IPS-11a (cell line): Measurements from ENCODE around the gene PRKG1.

Experiments
- H3K4me3 ChIP-seq: one replicate; pipeline ENCODE4 v1.5.1; 2013; ENCODE audit warnings: low read depth, low read length, control low read depth

PRKG1 gene

GRCh38 chr10:52318822-52319464 is 1244.7 kb downstream of the PRKG1 start:
- H3K4me3 ChIP-seq, result no peak overlapping the region

DNA sequence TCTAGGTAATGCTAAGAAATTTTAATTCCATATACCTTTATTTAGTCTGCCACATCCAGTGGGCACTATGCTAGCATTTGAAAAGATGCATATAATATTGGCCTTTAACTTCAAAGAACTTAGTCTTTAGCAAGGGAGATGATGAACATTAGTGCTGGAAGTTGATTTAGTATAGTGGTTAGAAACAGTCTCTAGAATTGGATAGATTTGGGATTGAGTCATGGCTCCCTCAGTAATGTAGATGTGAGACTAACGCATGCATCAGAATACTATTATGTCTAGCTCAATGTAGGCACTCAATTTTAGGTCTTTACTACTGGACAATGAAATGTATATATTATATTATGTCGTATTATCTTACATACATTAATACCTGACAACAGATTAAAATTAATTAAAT is 1245.6 kb downstream of the PRKG1 start:
- H3K4me3 ChIP-seq, result no peak overlapping the region

- H3K4me3 ChIP-seq, result no peak overlapping the region
These were observed 1248.0 kb downstream of the PRKG1 start for GRCh38 chr10:52322323-52322722.

- H3K4me3 ChIP-seq, result no peak overlapping the region
These were observed 1248.6 kb downstream of the PRKG1 start for GRCh38 chr10:52322936-52323335.

DNA sequence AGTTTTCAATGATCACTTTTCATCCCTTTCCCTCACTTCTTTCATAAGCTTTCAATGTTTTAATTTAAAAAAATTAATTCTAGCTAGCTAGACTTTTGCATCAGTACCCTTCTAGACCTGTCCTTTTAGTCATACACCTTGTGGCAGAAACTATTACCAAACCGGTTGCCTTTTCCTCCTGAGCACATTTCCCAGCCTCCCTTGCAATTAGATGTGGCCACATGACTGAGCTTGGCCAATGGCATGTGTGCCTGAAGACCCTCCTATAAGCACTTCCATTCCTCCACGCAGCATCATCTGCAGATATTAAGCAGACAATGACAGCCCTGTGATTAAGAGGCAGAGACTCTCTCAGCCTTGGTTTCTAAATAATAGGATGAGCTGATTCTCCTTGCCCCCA is 1252.1 kb downstream of the PRKG1 start:
- no peak overlapping the region for H3K4me3 ChIP-seq

DNA sequence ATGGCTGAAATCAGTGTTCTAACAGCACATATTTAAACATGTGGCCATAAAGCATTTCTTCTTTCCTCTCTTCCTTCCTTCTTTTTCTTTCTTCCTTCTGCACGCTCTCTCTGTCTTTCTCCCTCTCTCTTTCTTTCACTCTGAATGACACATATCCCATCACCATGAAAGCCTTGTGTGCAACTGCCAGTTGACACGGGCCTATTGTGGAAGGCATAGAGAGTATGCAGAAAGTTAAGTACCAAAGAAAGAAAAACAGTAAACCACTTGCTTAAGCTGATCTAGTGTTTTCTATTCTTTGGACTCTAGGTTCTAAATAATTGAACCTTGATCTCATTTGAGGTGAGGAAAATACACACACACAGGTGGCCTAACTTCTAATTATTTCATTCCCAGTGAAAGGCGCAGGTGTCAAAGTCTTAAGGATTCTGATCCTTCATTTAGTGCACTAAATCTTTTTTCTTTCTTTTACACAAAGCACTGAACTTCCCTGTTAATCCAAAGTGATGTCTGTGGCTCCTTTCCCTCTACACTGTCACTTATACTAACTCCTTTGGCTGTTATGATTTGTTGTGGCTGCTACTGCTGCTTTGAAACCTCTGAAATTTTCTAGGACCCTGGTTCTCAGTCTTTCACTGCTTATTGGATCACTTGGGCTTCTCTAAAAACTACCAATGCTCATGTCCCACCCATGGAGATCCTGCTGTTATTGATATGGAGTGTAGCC is 1257.5 kb downstream of the PRKG1 start:
- no peak overlapping the region for H3K4me3 ChIP-seq

GRCh38 chr10:52332815-52333214 is 1258.5 kb downstream of the PRKG1 start:
- no peak overlapping the region for H3K4me3 ChIP-seq

- no peak overlapping the region for H3K4me3 ChIP-seq
These were observed 1260.3 kb downstream of the PRKG1 start for GRCh38 chr10:52334595-52334994.

GRCh38 chr10:52335665-52336064 is 1261.4 kb downstream of the PRKG1 start:
- no peak overlapping the region for H3K4me3 ChIP-seq

DNA sequence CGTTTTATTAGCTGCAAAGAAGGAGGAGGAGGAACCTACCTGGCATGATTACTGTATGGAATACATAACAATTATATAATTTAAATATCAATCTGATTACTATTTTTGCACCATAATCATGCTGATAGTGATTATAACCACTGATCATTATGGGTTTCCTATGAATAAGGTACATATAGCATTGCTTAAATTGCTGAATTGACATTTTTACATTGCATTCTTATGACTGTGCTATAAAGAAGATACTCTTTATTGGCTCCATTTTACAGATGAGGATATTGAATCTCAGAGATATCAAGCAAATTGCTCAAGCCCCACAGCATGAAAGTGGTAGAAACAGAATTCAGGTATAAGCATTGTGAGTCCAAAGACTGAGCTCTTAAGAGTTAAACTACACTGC is 1262.9 kb downstream of the PRKG1 start:
- no peak overlapping the region for H3K4me3 ChIP-seq

DNA sequence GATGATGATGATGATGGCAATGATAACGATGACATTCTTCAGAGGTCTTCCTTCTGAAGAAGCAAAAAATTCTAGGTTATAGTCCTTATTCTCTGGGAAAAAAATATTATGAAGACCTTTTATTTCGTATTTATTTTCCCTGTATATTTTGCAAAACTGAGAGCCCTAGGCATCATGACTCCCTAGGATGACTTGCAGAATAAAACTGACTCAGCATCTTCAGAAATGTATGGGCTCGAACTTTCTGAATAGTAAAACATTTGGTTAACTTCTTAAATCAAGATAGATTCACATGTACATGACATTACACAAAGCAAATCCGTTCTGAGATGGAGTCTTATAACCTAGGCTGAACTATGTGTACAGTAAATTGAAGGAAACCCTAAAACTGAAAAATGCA is 1269.2 kb downstream of the PRKG1 start:
- no peak overlapping the region for H3K4me3 ChIP-seq

GRCh38 chr10:52346394-52347326 is 1272.4 kb downstream of the PRKG1 start:
- no peak overlapping the region for H3K4me3 ChIP-seq

DNA sequence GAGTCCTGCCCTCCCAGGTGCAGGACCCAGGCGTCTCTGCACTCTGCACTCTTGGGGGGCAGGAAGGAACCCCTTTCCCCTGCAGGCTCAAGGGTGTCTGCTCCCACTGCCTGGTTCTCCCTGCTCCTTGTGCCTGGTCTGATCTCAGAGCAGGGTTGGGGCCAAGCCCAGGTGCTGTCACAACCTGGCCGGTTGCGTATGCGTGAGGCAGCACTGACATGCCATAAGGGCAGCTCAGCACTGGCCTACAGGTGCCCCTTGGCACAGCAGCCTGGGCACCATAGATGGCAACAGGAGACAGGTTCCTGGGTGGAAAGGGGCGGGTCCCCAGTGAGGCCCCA is 1273.0 kb downstream of the PRKG1 start:
- no peak overlapping the region for H3K4me3 ChIP-seq
